ENCODE results near the gene MAP2K3.

The MAP2K3 gene

GRCh38 chr17:21247552-21248258 lies 36.8 kb upstream of the MAP2K3 start:
- Histone ChIP-seq H3K27me3 (replicated peaks) (no peaks in the 10 kb centered on the region), H3K4me3 (ENCODE audit: low read depth, low read length) (no peak overlapping the region), H3K27ac (no peak overlapping the region), H3K36me3 (replicated peaks) (no peaks in the 10 kb centered on the region)
- DNase-seq: no peak
- TF ChIP-seq, protein P1, sequence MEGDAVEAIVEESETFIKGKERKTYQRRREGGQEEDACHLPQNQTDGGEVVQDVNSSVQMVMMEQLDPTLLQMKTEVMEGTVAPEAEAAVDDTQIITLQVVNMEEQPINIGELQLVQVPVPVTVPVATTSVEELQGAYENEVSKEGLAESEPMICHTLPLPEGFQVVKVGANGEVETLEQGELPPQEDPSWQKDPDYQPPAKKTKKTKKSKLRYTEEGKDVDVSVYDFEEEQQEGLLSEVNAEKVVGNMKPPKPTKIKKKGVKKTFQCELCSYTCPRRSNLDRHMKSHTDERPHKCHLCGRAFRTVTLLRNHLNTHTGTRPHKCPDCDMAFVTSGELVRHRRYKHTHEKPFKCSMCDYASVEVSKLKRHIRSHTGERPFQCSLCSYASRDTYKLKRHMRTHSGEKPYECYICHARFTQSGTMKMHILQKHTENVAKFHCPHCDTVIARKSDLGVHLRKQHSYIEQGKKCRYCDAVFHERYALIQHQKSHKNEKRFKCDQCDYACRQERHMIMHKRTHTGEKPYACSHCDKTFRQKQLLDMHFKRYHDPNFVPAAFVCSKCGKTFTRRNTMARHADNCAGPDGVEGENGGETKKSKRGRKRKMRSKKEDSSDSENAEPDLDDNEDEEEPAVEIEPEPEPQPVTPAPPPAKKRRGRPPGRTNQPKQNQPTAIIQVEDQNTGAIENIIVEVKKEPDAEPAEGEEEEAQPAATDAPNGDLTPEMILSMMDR (IDR thresholded peaks at IDR 0.05; ENCODE audit: low read depth, low read length, missing control alignments): no peak
- in situ Hi-C loops (cut with HindIII; ENCODE audit: low pct_ligation_motif_present, low sequenced_read_pairs): no loop called here

DNA sequence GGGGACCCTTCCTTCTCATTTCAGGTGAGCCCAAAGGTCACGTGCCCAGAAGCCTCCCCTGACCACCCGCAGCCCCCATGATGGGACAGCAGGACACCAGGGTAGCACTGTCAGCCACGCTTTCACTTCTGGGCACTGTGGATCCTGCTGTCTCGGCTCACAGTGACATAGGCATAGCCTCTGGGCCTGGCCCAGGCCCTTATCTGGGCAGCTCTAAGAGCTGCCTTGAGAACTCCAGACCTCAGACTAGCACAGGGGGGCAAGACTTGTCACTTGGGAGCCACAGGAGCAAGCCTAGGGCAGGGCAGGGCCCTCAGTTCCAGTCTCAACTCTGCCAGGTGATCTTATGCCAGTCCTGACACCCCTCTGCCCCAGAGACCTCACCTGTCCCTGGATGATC lies 36.0 kb upstream of the MAP2K3 start:
- Histone ChIP-seq H3K36me3 (replicated peaks) (no peaks in the 10 kb centered on the region), H3K27ac (no peak overlapping the region), H3K27me3 (replicated peaks) (no peaks in the 10 kb centered on the region), H3K4me3 (ENCODE audit: low read depth, low read length) (no peak overlapping the region)
- TF ChIP-seq, protein P1 (IDR thresholded peaks at IDR 0.05; ENCODE audit: low read depth, low read length, missing control alignments): no peak
- in situ Hi-C loops (cut with HindIII; ENCODE audit: low pct_ligation_motif_present, low sequenced_read_pairs): no loop called here
- no peak for DNase-seq

DNA sequence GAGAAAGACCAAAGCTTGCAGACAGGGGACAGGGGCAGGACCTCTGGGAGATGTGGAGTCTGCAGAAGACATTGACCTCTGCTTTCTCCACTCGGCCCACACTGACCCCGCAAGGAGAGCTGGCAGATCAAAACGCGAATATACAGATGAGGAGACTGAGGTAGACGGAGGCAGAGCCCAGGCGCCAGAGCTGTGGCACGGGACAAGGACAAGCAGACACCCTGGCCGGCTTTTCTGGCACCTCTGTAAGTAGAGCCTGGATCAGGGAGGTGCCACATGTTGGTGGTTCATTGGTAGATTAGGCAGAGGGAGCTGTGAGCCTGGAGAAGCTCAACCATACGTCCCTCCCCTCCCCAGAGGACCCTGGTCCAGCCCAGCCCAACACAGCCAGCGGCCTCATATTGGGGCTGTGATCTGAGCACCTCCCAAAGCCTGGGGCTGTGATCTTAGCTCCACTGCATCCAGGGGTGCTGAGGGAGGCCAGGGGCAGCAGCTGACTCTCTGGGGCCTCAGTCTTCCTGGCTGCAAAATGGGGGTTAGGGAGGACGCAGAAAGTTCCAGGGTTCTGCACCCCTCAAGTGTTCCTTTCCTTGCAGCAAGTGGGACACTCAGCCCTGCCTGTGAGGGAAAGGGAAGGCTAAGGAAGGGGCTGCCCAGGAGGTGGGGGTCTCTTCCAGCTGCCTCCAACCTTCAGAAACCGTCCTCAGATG lies 35.3 kb upstream of the MAP2K3 start:
- TF ChIP-seq, protein P1 (IDR thresholded peaks at IDR 0.05; ENCODE audit: low read depth, low read length, missing control alignments): no peak

DNA sequence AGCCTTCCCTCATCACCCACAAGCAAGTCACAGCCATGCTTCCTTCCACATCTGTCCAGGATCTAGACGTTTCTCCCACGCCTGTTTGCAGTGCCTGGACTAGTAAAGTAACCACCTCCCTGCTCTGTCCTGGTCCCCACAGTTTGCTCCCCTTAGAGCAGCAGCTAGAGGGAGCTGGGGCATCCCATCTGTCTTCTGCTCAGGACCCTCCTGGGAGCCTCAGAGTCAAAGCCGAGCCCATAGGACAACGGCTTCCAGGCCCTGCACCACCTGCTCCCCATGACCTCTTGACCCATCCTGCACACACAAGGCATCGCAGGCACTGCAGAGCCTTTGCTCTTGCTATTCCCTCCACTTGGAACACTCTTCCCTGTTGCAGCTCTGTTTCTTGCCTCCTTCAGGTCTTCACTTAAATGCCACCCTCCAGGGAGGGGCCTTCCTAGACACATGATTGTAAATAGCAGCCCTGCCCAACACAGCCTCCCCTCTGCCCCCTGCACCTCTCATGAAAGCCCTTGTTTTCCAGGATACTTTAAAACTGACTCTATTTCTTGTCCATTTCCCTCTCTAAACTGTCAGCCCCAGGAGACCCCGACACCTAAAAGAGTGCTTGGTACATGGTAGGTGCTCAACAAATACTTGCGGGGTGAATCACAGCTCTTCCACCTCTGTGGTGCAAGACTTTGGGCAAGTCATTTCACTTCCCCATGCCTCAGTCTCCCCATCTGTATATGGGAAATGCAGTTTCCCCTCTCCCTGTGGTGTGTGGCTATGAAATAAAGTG lies 34.4 kb upstream of the MAP2K3 start:
- H3K36me3 ChIP-seq (replicated peaks): no peaks in the 10 kb centered on the region
- in situ Hi-C loops (cut with HindIII; ENCODE audit: low pct_ligation_motif_present, low sequenced_read_pairs): no loop called here
- DNase-seq: no peak
- H3K27me3 ChIP-seq (replicated peaks): no peaks in the 10 kb centered on the region
- H3K4me3 ChIP-seq (ENCODE audit: low read depth, low read length): no peak overlapping the region
- TF ChIP-seq, protein P1 (IDR thresholded peaks at IDR 0.05; ENCODE audit: low read depth, low read length, missing control alignments): peak; percentile 15
- no peak overlapping the region for H3K27ac ChIP-seq

More for the DNA sequence above, 35.3 kb upstream of the MAP2K3 start:
- no peak overlapping the region for H3K27ac ChIP-seq
- no peaks in the 10 kb centered on the region for H3K27me3 ChIP-seq (replicated peaks)
- H3K36me3 ChIP-seq (replicated peaks): no peaks in the 10 kb centered on the region
- no peak overlapping the region for H3K4me3 ChIP-seq (ENCODE audit: low read depth, low read length)
- in situ Hi-C loops (cut with HindIII; ENCODE audit: low pct_ligation_motif_present, low sequenced_read_pairs): no loop called here
- DNase-seq: no peak

- TF ChIP-seq, protein P1 (IDR thresholded peaks at IDR 0.05; ENCODE audit: low read depth, low read length, missing control alignments): no peak
- H3K27ac ChIP-seq: no peak overlapping the region
- DNase-seq: no peak
- no peak overlapping the region for H3K4me3 ChIP-seq (ENCODE audit: low read depth, low read length)
- in situ Hi-C loops (cut with HindIII; ENCODE audit: low pct_ligation_motif_present, low sequenced_read_pairs): no loop called here
- H3K36me3 ChIP-seq (replicated peaks): no peaks in the 10 kb centered on the region
- no peaks in the 10 kb centered on the region for H3K27me3 ChIP-seq (replicated peaks)
Measured at GRCh38 chr17:21250854-21251253, 33.7 kb upstream of the MAP2K3 start.
